Upper lobe of right lung (tissue), 1 donor: ENCODE measurements around the gene TMEM248. TPM values are rescaled to one million over a fixed set of nuclear protein-coding genes. Genes with fewer than 3 reads are reported as not detected.

ENCODE experiments used
- ATAC-seq: fragments of 200-7000 bp; cut with Tn5 transposase; one replicate; pipeline ENCODE4 v1.9.1; 2020; ENCODE audit warnings: mild to moderate bottlenecking, moderate library complexity
- DNase-seq: peaks from one replicate; pipeline ENCODE4 v3.0.0-alpha.2; 2020
- H3K27ac ChIP-seq: fragments of 200-600 bp; one replicate; pipeline ENCODE4 v1.8.0; 2022
- H3K27me3 ChIP-seq: fragments of 200-600 bp; one replicate; pipeline ENCODE4 v1.8.0; 2022; ENCODE audit warnings: mild to moderate bottlenecking
- H3K36me3 ChIP-seq: fragments of 200-600 bp; one replicate; pipeline ENCODE4 v1.8.0; 2022
- H3K4me1 ChIP-seq: fragments of 200-600 bp; one replicate; pipeline ENCODE4 v1.8.0; 2022
- H3K4me3 ChIP-seq: fragments of 200-600 bp; one replicate; pipeline ENCODE4 v1.8.0; 2022; ENCODE audit warnings: mild to moderate bottlenecking
- H3K9me3 ChIP-seq: fragments of 200-600 bp; one replicate; pipeline ENCODE4 v1.8.0; 2022
- intact Hi-C: fragments of 100-400 bp; cut with DNase I; formaldehyde crosslinking; loops from one replicate; pipeline ENCODE4 v1.11.0; 2022
- total RNA-seq: library from RNA; stranded (reverse); fragmentation: NEBNext Ultra II Directional; extraction: Animal tissue kit (Norgen Biotek cat#: 25700); gene quantifications from one replicate; pipeline ENCODE4 v1.2.1, GENCODE V29; 2021
- TF ChIP-seq, protein P1 (sequence below): fragments of 200-600 bp; IDR thresholded peaks from one replicate; pipeline ENCODE4 v1.8.0; 2022; ENCODE audit warnings: antibody characterized with exemption
- donor health status: DM: no; HTN: yes; CAD: no; lungs with severe emphysema.

The TMEM248 gene
- total RNA-seq, 1 donor from 2014 or later: 114 TPM

DNA sequence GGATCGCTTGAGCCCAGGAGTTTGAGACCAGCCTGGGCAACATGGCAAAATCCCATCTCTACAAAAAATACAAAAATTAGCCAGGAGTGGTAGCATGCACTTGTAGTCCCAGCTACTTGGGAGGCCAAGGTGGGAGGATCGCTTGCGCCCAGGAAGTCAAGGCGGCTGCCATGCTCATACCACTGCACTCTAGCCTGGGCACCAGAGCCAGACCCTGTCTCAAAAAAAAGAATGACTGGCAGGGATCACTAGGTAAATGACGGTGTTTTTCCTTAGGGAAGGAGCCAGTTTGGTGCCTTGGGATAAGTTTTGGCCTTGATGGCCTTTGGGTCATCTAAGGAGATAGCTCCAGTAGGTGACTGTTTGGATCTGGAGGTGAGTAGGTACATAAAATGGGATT lies 8.9 kb downstream of the TMEM248 start:
- H3K4me1 ChIP-seq: peaks cover 27% of the 10 kb centered on the region
- H3K27ac ChIP-seq: no peak overlapping the region
- intact Hi-C loops: no loop called here
- DNase-seq (no peak), ATAC-seq (no peak)
- peaks cover 14% of the 10 kb centered on the region for H3K36me3 ChIP-seq
- TF ChIP-seq, protein P1, sequence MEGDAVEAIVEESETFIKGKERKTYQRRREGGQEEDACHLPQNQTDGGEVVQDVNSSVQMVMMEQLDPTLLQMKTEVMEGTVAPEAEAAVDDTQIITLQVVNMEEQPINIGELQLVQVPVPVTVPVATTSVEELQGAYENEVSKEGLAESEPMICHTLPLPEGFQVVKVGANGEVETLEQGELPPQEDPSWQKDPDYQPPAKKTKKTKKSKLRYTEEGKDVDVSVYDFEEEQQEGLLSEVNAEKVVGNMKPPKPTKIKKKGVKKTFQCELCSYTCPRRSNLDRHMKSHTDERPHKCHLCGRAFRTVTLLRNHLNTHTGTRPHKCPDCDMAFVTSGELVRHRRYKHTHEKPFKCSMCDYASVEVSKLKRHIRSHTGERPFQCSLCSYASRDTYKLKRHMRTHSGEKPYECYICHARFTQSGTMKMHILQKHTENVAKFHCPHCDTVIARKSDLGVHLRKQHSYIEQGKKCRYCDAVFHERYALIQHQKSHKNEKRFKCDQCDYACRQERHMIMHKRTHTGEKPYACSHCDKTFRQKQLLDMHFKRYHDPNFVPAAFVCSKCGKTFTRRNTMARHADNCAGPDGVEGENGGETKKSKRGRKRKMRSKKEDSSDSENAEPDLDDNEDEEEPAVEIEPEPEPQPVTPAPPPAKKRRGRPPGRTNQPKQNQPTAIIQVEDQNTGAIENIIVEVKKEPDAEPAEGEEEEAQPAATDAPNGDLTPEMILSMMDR: no peak
- H3K9me3 ChIP-seq: no peaks in the 10 kb centered on the region
- H3K27me3 ChIP-seq: no peaks in the 10 kb centered on the region
- no peak overlapping the region for H3K4me3 ChIP-seq

DNA sequence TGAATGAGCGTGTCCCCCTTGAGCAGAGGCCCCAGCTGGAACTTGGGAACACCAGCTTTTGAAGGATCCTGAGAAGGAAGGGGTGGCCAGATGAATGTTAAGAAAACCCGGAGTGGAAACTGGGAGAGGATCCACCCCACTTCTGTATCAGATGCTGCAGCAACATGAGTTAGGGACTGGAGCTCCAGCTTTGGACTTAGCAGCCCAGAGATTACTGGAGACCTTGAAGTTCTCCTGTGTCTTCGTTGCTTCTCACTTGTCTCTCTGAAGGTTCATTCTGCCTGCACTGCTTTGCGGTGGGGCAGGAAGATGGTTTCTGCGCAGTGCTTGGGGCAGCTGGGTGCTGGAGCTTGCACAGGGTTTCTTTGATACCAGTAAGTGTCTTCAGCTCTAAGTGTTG lies 9.3 kb downstream of the TMEM248 start:
- peaks cover 14% of the 10 kb centered on the region for H3K36me3 ChIP-seq
- no peak overlapping the region for H3K4me3 ChIP-seq
- no peaks in the 10 kb centered on the region for H3K9me3 ChIP-seq
- no peak overlapping the region for H3K27ac ChIP-seq
- ATAC-seq: no peak
- TF ChIP-seq, protein P1: no peak
- no peak for DNase-seq
- H3K27me3 ChIP-seq: no peaks in the 10 kb centered on the region
- H3K4me1 ChIP-seq: peaks cover 23% of the 10 kb centered on the region
- intact Hi-C loops: no loop called here

DNA sequence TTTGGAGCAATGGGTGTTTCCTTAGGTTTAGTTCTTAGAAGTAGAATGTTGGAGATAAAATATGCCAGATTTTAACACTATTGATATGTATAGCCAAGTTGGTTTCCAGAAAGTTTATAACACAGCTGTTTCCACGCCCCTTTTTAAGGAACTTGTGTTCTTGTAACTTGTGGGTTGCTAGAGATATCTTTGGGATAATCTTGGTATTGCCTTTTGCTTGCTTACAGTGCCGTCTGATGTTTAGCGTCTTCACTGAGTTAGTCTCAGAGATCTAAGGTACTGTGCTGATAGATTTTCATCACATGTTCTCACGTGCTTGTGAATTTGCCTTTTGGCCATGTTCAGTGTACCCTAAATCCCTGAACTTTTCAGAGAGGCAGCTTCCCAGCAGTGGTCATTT lies 12.4 kb downstream of the TMEM248 start:
- Histone ChIP-seq H3K27ac (no peak overlapping the region), H3K4me1 (peaks cover 13% of the 10 kb centered on the region), H3K9me3 (no peaks in the 10 kb centered on the region), H3K27me3 (no peaks in the 10 kb centered on the region), H3K4me3 (no peak overlapping the region), H3K36me3 (peaks cover 3% of the 10 kb centered on the region)
- intact Hi-C loops: no loop called here
- no peak for ATAC-seq
- DNase-seq: no peak
- TF ChIP-seq, protein P1: no peak

DNA sequence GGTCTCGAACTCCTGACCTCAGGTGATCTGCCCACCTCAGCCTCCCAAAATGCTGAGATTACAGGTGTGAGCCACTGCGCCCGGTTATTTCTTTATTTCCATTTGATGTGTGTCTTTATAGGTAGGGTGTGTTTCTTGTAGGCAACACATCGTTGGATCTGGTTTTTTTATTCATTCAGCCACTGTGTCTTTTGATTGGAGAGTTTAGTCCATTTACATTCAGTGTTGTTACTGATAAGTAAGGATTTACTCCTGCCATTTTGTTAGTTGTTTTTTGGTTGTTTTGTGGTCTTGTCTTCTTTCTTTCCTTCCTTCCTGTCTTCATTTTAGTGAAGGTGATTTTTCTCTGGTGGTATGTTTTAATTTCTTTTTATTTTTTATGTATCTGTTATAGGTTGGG lies 16.9 kb downstream of the TMEM248 start:
- TF ChIP-seq, protein P1: no peak
- ATAC-seq (no peak), DNase-seq (no peak)
- Histone ChIP-seq H3K9me3 (no peaks in the 10 kb centered on the region), H3K4me1 (peaks cover 7% of the 10 kb centered on the region), H3K36me3 (peaks cover 19% of the 10 kb centered on the region), H3K27ac (no peak overlapping the region), H3K27me3 (no peaks in the 10 kb centered on the region), H3K4me3 (no peak overlapping the region)
- intact Hi-C loops: no loop called here

DNA sequence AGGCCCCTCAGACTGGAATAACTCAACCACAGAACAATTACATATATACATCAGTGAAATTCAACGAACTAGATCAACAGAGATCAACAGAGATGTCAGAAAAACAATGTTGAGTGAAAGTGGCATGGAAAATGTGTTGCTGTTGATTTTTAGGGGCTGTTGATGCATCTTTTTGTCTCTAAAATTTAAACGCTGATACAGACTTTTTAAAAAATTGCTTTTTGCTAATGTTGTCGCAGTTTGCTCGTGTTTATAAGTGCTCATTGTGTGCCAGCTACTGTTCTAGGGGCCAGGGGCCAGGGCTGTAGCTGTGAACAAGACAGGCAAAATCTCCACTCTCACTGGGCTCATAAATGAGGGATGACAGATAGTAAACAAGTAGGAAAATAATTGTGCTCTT lies 18.3 kb downstream of the TMEM248 start:
- no peaks in the 10 kb centered on the region for H3K9me3 ChIP-seq
- ATAC-seq (no peak), DNase-seq (no peak)
- peaks cover 33% of the 10 kb centered on the region for H3K36me3 ChIP-seq
- TF ChIP-seq, protein P1: no peak
- no peaks in the 10 kb centered on the region for H3K4me1 ChIP-seq
- H3K27me3 ChIP-seq: no peaks in the 10 kb centered on the region
- no peak overlapping the region for H3K27ac ChIP-seq
- H3K4me3 ChIP-seq: no peak overlapping the region
- intact Hi-C loops: no loop called here

DNA sequence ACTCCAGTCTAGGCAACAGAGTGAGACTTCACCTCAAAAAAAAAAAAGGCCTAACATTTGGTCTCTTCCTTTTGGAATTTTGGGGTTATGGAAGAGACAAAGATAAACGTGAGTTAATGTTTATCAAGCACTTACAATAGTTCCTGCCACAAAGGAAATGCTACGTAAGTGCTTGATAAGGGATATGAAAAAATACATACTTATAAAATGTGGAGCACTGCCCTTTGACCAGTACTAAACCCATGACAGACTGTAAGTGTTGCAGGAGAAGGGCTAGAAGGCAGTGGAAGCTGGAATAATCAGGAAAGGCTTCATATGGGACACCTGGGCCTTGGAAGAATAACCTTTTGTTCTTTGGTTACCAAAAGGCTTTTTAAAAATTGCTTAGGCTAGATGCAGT lies 25.5 kb downstream of the TMEM248 start:
- no peaks in the 10 kb centered on the region for H3K27me3 ChIP-seq
- no peak overlapping the region for H3K4me3 ChIP-seq
- H3K27ac ChIP-seq: no peak overlapping the region
- intact Hi-C loops: no loop called here
- peak; percentile 68 for ATAC-seq
- no peak for DNase-seq
- H3K36me3 ChIP-seq: peaks cover 98% of the 10 kb centered on the region
- peaks cover 5% of the 10 kb centered on the region for H3K4me1 ChIP-seq
- no peaks in the 10 kb centered on the region for H3K9me3 ChIP-seq
- TF ChIP-seq, protein P1: no peak
